Endothelial cell of hepatic sinusoid (primary cell): ENCODE measurements around the gene PLA1A.

Experiments used
- in situ Hi-C: cut with HindIII; loops from 2 replicates; pipeline ENCODE4 v1.10.0; 2017; ENCODE audit warnings: low sequenced_read_pairs

The PLA1A gene

DNA sequence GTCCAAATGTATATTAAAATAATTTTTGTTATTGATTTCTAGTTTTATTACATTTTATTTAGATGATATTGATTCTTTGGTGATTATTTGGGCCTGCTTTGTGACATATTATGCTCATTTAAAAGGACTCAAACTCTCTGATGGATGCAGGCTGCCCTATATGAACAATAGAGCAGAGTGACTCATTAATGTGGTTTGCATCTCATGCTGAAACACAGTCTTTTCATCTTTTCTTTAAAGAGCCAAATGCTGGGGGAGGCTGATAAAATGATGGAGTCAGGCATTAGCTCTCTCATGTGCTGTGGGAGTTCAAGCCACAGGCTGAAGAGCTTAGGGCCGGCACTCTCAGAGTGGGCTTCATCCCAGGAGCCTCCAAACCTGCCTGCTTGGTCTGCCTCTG lies 7.2 kb downstream of the PLA1A start:
- in situ Hi-C loops: no loop called here

DNA sequence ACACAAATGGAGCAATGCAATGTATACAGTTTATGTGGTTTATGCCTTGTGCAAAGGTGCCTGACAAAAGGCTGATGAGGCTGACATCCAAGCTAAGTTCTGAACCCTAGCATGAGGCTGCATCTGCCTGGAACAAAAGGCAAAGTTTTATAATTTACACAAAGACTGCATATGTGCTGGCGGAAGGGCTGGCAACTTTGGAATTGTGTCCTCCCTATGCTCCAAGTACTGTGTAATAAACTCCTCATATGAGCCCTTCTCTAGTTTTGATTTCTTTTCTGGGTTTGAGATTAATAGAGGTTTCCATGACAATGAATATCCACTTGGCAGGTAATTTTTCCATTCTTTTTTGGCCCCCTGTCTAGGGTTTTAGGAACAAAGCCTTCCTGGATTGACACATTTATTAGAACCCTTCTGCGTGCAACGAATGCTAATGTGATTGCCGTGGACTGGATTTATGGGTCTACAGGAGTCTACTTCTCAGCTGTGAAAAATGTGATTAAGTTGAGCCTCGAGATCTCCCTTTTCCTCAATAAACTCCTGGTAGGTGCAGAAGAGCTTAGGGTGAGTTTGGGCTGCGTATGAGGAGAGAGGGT lies 10.8 kb downstream of the PLA1A start:
- in situ Hi-C loops: no loop called here

DNA sequence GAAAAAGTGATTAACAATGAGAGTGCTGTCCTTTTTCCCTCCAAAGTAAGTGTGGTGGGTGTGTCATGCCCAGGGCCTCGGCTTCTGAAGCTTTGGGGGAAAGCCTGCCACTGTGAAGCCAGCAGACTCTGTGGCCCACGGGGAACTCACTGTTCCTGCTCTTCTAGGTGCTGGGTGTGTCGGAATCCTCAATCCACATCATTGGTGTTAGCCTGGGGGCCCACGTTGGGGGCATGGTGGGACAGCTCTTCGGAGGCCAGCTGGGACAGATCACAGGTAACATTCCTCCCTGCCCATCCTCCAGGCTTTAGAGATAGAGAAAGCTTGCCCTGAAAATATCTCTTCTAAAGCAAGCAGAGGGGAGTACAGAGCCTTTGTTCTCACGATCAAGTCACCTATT lies 11.6 kb downstream of the PLA1A start:
- in situ Hi-C loops: no loop called here

DNA sequence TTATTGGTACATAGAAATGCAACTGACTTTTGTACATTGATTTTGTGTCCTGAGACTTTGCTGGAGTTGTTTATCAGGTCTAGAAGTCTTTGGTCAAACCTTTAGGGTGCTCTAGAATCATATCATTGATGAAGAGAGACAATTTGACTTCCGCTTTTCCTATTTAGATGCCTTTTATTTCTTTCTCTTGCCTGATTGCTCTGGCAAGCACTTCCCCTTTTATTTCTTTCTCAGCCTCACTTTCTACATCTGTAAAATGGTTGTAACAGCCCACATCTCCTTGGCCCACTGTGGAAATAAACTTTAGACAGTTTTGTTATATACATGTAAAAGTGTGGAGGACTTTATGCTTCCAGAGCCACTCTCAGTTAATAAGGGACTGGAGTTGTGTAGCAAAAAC lies 14.0 kb downstream of the PLA1A start:
- in situ Hi-C loops: loop anchor here (5.0 kb wide), 1 partner anchor 71 kb away; no protein-coding TSS in a partner anchor

DNA sequence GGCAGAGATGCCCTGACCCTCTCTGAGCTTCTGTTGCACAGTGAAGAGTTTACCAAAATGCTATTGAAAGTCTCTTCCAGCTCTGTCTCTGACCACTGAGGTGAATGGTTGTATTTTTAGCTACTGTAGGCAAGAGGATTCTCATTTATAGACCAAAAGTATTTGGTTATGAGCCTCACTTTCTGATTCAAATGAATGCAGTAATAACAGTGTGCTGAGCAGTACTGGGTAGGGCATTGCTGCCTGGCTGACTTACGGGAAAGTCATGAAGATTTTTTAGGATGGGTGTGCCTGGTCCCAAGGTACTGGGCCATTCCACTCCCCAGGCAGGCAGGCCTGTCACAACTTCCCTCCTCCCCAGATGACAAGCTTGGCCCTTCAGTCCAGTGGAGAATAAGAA lies 15.5 kb downstream of the PLA1A start:
- in situ Hi-C loops: loop anchor here (5.0 kb wide), 1 partner anchor 69 kb away; no protein-coding TSS in a partner anchor

DNA sequence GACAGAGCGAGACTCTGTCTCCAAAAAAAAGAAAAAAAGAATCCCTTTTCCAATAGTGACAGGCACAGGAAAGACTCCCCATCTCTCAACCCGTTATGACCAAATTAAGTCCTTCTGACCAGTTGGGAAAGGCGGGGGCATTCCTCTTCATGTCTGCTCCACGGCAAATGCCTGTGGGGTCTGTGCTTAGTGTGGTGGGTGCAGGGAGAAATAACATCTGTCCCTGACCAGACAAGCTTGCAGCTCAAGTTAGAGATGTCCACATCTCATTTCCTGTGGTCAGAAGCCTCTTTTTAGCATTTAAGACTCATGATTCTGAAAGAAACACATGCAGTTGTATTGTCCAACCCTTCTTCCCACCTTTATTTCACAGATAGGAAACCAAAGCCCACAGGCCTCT lies 16.2 kb downstream of the PLA1A start:
- in situ Hi-C loops: loop anchor here (5.0 kb wide), 1 partner anchor 68 kb away; no protein-coding TSS in a partner anchor

DNA sequence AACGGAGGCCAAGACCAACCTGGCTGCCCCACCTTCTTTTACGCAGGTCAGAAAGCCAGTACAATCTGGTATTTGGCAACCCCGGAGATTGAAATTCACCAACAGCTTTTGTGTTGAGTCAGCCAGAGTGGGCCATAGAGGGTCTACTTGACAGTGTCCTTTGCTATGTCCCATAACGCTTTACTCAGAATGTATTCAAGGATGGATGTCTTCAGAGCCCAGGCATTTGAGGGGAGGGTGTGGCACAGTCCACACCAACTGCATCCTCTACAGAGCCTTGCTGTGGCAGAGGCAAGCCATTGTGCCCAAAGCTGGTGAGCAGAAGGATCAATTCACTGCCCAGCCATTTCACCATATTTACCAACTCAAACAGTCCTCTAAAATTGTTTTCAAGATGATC lies 18.4 kb downstream of the PLA1A start:
- in situ Hi-C loops: no loop called here

DNA sequence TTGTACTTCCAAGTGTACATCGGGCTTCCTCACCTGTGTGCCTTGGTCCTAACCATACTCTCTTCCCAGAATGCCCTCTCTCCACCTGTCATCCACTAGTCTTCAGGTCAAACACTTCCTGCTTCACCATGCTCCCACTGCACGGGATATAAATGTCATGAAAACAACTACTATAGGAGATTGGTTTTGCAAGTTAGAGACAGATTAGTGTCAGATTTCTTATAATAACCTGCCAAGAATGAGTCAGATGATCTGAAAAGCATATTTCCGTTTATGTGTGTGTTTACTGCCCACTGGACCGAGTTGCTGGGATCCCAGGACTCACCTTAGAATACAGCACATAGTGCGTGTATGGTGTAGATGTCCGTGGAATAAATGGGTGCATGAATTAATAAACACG lies 21.4 kb downstream of the PLA1A start:
- in situ Hi-C loops: no loop called here

DNA sequence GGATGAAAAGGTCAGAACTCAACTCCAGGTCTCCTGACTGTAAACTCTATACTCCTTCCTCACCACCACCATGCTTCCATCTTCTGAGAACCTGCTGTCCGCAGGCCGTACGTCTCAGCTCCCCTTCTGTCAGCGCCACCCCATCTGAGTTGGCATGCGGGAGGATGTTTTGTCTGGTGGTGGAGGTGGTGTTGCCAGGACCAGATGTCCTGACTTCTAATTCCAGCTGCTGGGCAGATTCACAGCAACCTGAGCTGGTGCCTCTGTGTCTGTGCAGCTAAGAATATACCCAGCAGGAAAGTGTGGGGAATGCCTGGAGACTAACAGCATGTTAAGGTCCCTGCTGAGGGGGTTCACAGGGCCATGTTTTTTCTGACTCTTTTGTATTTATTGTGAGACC lies 23.2 kb downstream of the PLA1A start:
- in situ Hi-C loops: no loop called here

DNA sequence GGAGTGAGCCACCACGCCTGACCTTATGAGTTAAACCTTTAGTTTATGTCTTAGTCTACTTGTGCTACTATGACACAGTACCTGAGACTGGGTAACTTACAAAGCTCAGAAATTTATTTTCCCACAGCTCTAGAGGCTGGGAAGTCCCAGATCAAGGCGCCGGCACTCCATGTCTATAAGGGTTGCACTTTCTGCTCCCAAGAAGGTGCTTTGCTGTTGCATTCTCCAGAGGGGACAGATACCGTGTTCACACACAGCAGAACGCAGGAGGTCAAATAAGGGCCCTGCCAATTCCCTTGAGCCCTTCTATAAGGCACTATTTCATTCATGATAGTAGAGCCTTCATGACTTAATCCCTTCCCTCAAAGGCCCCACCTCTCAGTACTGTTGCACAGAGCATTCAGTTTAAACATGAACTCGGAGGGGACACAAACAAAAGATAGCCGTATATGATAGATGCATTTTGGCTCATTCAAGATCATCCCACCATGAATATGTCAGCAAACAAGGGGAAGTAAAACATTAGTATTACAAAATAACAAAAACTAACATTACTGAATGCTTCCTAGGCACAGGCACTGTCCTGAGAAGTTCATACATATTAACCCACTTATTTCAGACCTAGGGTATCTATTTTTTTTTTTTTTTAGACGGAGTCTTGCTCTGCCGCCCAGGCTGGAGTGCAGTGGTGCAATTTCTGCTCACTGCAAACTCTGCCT lies 26.5 kb downstream of the PLA1A start:
- in situ Hi-C loops: no loop called here

DNA sequence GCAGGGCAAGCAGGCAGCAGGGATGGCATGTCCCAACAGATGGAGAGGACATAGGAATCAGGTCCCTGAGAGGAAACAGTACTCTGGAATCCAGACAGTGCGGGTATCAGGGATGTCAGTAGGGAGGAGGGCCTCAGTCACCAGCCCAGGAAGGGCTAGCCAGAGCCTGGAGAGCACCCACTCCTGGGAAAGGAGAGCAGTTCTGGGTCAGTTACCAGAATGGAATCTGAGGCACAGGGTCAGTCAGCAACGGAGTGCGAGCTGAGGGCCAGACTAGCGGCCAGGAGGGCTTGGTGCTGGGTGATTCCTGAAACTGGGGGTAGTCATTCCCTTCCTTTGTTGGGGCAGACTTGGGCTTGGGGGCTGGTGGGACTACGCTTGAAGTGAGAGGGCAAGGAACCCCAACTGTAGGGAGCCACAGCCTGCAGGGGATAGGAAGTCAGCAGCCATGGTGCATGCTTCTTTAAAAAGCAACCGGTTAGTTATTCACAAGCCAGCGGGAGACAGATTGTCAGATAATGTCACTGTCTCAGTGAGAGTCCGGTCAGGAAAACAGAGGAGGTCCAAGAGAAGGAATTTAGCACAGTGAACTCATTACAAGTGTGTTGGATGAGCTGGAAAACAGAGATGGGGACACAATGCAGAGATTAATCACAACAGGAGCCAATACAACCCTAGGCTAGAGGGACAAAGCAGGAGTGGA lies 27.9 kb downstream of the PLA1A start:
- in situ Hi-C loops: no loop called here

DNA sequence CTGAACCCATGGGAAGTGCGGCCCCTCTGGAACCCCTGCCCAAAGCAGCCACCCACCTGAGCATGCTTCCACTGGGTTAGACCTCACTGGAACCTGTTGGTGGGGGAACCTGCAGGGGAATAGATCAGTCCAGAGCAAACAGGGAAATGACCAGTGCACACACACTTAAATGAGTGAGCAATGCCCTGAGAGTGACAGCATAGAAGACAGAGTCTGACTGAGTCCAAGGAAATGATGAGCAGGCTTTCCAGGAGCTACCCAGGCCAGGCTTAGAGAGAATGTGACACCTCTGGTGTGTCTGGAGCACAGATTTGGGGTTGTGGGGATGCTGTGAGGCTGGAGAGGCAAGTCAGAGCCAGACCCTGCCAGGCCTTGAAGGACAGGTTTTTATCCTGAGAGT lies 28.5 kb downstream of the PLA1A start:
- in situ Hi-C loops: no loop called here

DNA sequence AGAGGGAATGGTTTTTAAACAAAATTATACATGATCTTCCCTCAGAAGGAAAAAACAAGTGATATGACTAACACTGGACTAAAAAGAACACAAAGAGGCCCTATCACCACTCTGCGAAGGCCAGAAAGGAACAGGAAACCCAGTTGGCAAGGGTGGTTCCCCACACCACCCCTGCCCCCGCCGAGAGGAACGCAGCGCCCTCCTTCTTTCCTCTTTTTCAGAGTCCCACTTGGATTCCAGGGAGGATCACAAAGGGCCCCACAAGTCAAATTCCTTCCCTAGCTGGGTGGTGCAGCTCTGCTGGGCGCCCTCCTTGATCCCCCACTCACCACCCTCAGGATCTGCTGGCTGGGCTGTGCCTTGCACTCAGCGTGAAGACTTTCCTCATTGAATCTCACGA lies 29.8 kb downstream of the PLA1A start:
- in situ Hi-C loops: no loop called here

DNA sequence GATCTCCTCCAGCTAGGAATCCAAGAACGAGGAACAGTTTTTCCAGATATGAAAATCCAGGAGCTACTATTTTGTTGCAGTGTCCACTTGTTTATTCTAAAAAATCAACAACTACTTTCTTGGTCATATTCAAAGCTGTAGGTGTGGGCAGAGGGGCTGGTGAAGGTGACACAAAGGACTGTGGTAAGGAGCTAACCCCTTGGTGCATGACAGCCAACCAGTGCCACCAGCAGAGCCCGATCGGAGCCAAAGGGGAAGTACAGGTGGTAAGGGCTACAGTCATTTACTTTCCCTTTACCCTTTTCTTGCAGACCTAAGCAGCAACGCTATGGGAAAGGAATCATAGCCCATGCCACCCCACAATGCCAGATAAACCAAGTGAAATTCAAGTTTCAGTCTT lies 30.7 kb downstream of the PLA1A start:
- in situ Hi-C loops: no loop called here

DNA sequence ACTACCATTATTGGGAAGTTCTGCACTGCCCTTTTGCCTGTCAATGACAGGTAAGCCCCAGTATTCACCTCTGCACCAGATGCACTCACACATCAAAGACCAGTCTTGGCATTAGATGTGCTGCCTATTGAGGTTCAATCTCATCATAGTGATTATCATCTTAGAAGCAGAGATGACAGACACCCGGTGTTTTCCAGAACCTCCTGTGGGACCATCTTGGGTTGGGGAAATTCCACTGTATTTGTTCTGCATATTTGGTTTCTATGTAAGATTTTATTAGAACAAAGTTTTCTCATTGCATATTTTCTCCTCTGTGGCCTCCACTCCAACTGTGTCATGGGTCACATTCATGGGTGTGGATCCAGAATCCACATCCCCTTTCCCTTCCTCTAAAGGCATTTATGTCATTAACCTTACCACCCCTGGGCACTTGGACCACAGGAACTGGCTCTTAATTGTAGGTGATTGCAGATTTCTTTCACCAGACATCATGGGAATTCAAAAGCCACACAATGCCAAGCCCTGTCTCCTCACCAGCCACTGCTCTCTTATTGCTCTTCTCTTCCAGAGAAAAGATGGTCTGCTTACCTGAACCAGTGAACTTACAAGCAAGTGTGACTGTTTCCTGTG lies 31.2 kb downstream of the PLA1A start:
- in situ Hi-C loops: no loop called here

DNA sequence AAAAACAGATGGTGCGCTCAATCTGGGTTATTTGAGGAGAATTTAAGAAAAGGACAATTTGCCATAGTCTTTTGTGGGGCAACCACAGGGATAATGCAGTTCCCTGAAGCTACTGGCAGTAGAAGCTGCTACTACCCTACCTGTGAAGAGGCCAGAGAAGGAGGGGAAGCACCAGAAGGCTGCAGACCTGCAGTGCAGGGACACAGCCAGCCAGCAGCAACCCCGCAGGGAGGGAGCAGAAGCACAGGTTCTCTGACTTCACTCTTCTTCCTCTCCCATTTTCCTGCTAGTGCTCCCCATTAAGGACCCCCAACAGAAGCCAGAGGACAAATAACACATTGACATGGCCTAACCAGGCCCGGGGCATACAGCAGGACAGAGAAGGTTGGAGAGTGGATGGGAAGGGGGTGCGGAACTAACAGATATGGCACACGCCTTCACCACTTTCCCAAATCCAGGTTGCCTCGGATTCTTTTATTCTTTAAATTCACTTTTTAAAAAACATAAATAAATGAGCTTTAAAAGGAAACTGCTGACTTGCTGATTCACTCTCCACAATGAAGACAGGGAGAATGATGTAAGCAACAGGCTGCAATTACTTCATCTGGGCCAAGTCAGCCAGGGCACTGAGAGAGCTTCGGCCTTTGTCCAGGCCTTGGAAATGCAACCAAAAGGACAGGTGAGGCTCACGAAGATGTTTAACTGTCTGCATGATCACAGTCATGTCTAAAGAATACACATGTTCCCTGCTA lies 32.6 kb downstream of the PLA1A start:
- in situ Hi-C loops: no loop called here

DNA sequence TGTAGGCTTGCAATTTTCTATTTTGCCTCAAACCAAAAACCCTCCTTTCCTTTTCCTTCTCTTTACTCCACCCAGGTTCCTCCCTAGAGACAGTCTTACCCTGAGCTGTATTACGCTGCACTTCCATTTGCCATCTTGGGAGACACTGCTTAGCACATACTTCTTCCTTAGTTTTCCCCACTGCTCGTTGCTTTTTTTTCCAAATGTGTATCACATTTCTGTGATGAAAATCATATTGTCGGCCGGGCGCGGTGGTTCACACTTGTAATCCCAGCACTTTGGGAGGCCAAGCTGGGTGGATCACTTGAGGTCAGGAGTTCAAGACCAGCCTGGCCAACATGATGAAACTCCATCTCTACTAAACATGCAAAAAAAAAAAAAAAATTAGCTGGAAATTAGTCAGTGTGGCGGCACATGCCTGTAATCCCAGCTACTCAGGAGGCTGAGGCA lies 33.2 kb downstream of the PLA1A start:
- in situ Hi-C loops: no loop called here

DNA sequence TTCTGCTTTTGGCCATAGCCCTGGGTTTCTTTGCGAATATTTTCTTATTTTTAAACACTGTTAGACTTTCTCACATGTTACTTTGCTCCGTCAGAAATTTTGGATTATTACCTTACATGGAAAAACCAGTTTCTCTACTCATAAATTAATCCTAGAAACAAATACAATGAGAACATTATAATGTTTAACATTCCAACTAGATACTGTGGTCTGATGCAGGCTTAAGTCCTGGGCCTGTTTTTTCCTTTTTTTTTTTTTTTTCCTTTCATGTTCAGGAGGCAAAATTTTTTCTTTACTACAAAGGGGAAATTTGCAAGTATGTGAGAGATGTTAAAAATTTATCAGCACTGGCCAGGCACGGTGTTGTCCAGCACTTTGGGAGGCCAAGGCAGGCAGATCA lies 33.8 kb downstream of the PLA1A start:
- in situ Hi-C loops: no loop called here

DNA sequence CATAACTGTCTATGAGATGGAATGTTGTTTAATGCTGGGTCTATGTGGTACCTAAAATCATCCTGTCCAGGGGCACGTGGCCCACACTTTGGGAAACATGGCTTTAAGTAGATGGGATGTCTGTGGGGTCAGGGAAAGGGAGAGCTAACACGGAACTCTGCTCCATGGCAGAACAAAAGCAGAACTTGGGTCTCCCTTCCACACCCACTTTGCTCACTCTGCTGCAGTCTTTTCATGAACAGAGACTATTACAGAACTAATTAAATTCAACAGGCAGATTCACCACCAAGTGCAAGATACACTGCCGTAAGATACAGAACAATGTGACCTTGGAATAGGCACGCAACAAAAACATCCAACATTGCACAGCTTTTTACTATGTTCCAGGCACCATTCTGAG lies 34.5 kb downstream of the PLA1A start:
- in situ Hi-C loops: no loop called here

DNA sequence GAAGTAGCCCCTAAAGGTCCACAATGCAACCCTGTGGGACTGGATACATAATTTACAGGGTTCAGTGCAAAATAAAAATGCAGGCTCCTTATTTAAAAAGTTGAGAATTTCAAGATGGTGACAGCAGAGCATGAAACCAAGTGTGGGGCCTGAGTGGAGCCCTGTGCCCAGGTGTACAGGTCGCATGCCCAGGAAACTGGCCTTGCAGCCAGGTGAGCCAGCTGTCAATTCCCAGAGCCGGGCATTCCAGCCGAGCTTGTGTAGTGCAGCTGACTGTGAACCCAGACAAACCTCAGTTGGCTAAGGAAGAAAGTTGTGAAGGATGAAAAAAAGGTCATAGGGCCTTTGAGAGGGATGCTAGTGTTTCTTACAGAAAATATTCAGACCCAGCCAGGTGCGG lies 35.1 kb downstream of the PLA1A start:
- in situ Hi-C loops: no loop called here

DNA sequence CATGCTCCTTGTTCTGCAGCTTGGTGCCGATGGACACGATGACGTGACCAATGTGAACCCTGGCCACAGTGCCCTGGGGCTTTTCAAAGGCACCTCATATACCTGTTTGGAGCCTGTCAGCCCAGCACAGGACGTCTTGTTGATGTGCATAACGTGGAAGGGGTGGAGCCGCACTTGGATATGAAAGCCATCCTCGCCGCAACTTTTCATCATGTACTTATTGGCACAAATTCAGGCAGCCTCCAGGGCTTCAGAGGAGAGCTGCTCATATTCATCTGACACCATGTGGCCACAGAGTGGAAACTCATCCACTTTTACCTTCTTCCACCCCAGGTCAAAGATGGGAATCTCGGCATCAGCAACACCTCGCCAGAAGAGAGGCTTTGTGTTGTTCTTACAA lies 38.0 kb downstream of the PLA1A start:
- in situ Hi-C loops: no loop called here
